ENCODE measurements around the gene TRIM44.
"Not testable (repeated sequence)": the region's sequence is repeated elsewhere in the genome, so short reads cannot be mapped to it uniquely, and the experiment has no call there.

TRIM44 gene

GRCh38 chr11:35675901-35676610 lies 13.5 kb downstream of the TRIM44 start:
- DNase-seq: no peak

- DNase-seq: no peak
Measured at GRCh38 chr11:35676611-35676965, 14.0 kb downstream of the TRIM44 start.

- DNase-seq: no peak
Measured at GRCh38 chr11:35677904-35678303, 15.3 kb downstream of the TRIM44 start.

- no peak for DNase-seq
Measured at GRCh38 chr11:35678471-35678870, 15.9 kb downstream of the TRIM44 start.

GRCh38 chr11:35678975-35679374 lies 16.4 kb downstream of the TRIM44 start:
- DNase-seq: no peak

- DNase-seq: no peak
Measured at GRCh38 chr11:35680506-35680905, 17.9 kb downstream of the TRIM44 start.

- no peak for DNase-seq
Measured at GRCh38 chr11:35681163-35681767, 18.7 kb downstream of the TRIM44 start.

- DNase-seq: peak; percentile 46 to 52
Measured at GRCh38 chr11:35682230-35683173, 19.9 kb downstream of the TRIM44 start.

GRCh38 chr11:35683728-35684339 lies 21.3 kb downstream of the TRIM44 start:
- no peak for DNase-seq

GRCh38 chr11:35688023-35688422 lies 25.4 kb downstream of the TRIM44 start:
- no peak for DNase-seq

- DNase-seq: no peak
Measured at GRCh38 chr11:35689081-35689996, 26.8 kb downstream of the TRIM44 start.

GRCh38 chr11:35702126-35702525 lies 39.6 kb downstream of the TRIM44 start:
- DNase-seq: no peak

- no peak for DNase-seq
Measured at GRCh38 chr11:35709376-35709775, 46.8 kb downstream of the TRIM44 start.

GRCh38 chr11:35711173-35711910 lies 48.8 kb downstream of the TRIM44 start:
- DNase-seq: no peak

- no peak for DNase-seq
Measured at GRCh38 chr11:35711924-35712323, 49.3 kb downstream of the TRIM44 start.

- no peak for DNase-seq
Measured at GRCh38 chr11:35712533-35712932, 50.0 kb downstream of the TRIM44 start.

GRCh38 chr11:35714882-35715627 lies 52.5 kb downstream of the TRIM44 start:
- DNase-seq: no peak

- not testable (repeated sequence) for DNase-seq
Measured at GRCh38 chr11:35715677-35716076, 53.1 kb downstream of the TRIM44 start.

GRCh38 chr11:35717043-35717442 lies 54.5 kb downstream of the TRIM44 start:
- DNase-seq: no peak

GRCh38 chr11:35717520-35717919 lies 54.9 kb downstream of the TRIM44 start:
- no peak for DNase-seq

Measured in NCI-H187 (cell line).